H1 (cell line): Measurements from ENCODE around the gene DEFB108B. TPM values are rescaled to one million over a fixed set of nuclear protein-coding genes. Genes with fewer than 3 reads are reported as not detected.
"Not testable (repeated sequence)": the region's sequence is repeated elsewhere in the genome, so short reads cannot be mapped to it uniquely, and the experiment has no call there.

Source experiments
- CTCF ChIA-PET: fragments of 300-600 bp; sonication (Branson Sonifier 250); formaldehyde crosslinking; loops from one replicate; lab custom pipeline; 2021; ENCODE audit not compliant: partially characterized antibody; lab: Charles Lee
- POLR2A ChIA-PET: fragments of 300-600 bp; sonication (Branson Sonifier 250); formaldehyde crosslinking; loops from one replicate; lab custom pipeline; 2021; ENCODE audit warnings: inconsistent platforms; ENCODE audit not compliant: partially characterized antibody; lab: Charles Lee
- DNase-seq, 2 experiments: peaks; one replicate each; pipeline versions ENCODE4 v3.0.0 to v3.0.0-alpha.2; 2010 to 2022; ENCODE audit warnings: low spot score in 2 of 2, low read depth in 1 of 2, mixed read lengths in 1 of 2
- FAIRE-seq: peaks from 2 replicates; lab custom pipeline; 2011; peaks lifted over from hg19 to GRCh38; lab: Jason Lieb, UNC
- H2AFZ ChIP-seq: 2 replicates; pipeline ENCODE4 v1.8.1; 2012; ENCODE audit warnings: low read length, inconsistent platforms
- H2AK5ac ChIP-seq: 2 replicates; pipeline ENCODE4 v1.6.1; 2013; ENCODE audit warnings: low read depth, low read length
- H2BK120ac ChIP-seq: replicated peaks from 2 replicates; pipeline ENCODE3; 2013; ENCODE audit warnings: low read depth, low read length, inconsistent platforms
- H2BK12ac ChIP-seq: 2 replicates; pipeline ENCODE4 v1.6.1; 2013; ENCODE audit warnings: low read depth, low read length
- H2BK15ac ChIP-seq: 2 replicates; pipeline ENCODE4 v1.6.1; 2013; ENCODE audit warnings: low read length
- H2BK20ac ChIP-seq: 2 replicates; pipeline ENCODE4 v1.6.1; 2013; ENCODE audit warnings: low read length
- H2BK5ac ChIP-seq: 2 replicates; pipeline ENCODE4 v1.6.1; 2013; ENCODE audit warnings: low read depth, low read length
- H3K14ac ChIP-seq: 2 replicates; pipeline ENCODE4 v1.6.1; 2013; ENCODE audit warnings: inconsistent platforms; ENCODE audit not compliant: insufficient read length
- H3K18ac ChIP-seq: 2 replicates; pipeline ENCODE4 v1.6.1; 2013; ENCODE audit warnings: low read length; ENCODE audit errors: extremely low read depth
- H3K23ac ChIP-seq: 2 replicates; pipeline ENCODE4 v1.6.1; 2013; ENCODE audit warnings: inconsistent platforms; ENCODE audit not compliant: insufficient read length
- H3K23me2 ChIP-seq: 2 replicates; pipeline ENCODE4 v1.6.1; 2013; ENCODE audit warnings: low read depth, low read length
- H3K27ac ChIP-seq: 2 replicates; pipeline ENCODE4 v1.6.1; 2011; ENCODE audit warnings: low read depth, low read length, inconsistent platforms
- H3K27me3 ChIP-seq, 4 experiments: replicated peaks in 1 of 4; 1 replicate in 1 of 4; 2 replicates in 3 of 4; pipeline versions ENCODE4 v1.6.1 to v1.8.1; 2011 to 2013; ENCODE audit warnings: low read length in 3 of 4, mild to moderate bottlenecking in 3 of 4, inconsistent platforms in 2 of 4, mixed read lengths in 2 of 4, moderate library complexity in 1 of 4; ENCODE audit not compliant: control insufficient read depth in 3 of 4, insufficient read depth in 3 of 4; ENCODE audit errors: extremely low read depth in 1 of 4
- H3K36me3 ChIP-seq, 4 experiments: 2 replicates each; pipeline versions ENCODE4 v1.6.1 to v1.8.1; 2011 to 2013; ENCODE audit warnings: mild to moderate bottlenecking in 4 of 4, low read length in 3 of 4, moderate library complexity in 2 of 4, control low read depth in 1 of 4, inconsistent platforms in 1 of 4; ENCODE audit not compliant: insufficient read depth in 4 of 4, control insufficient read depth in 2 of 4
- H3K4ac ChIP-seq: replicated peaks from 2 replicates; pipeline ENCODE3; 2013; ENCODE audit warnings: low read length, low read depth, mixed read lengths, inconsistent platforms; ENCODE audit not compliant: insufficient read length
- H3K4me1 ChIP-seq, 4 experiments: replicated peaks in 1 of 4; 1 replicate in 1 of 4; 2 replicates in 3 of 4; pipeline versions ENCODE4 v1.6.1 to v1.8.1; 2011 to 2013; ENCODE audit warnings: low read length in 3 of 4, inconsistent platforms in 2 of 4, mixed read lengths in 1 of 4; ENCODE audit not compliant: insufficient read depth in 4 of 4, control insufficient read depth in 3 of 4
- H3K4me2 ChIP-seq, 2 experiments: 2 replicates each; pipeline versions ENCODE4 v1.6.1 to v1.8.1; 2011 to 2013; ENCODE audit warnings: low read depth in 2 of 2, low read length in 2 of 2, control low read depth in 1 of 2, inconsistent platforms in 1 of 2, mild to moderate bottlenecking in 1 of 2; ENCODE audit not compliant: insufficient read depth in 1 of 2
- H3K4me3 ChIP-seq, 4 experiments: fragments of 200-600, 300-600 bp in 1 of 4; sonication (generic), shearing (Covaris generic), sonication (Bioruptor Twin) in 1 of 4; 2 replicates each; pipeline versions ENCODE4 v1.5.1 to v1.8.1; 2011 to 2016; ENCODE audit warnings: low read length in 4 of 4, low read depth in 3 of 4, control low read depth in 2 of 4, inconsistent platforms in 2 of 4, mild to moderate bottlenecking in 2 of 4, mixed read lengths in 1 of 4, moderate library complexity in 1 of 4; ENCODE audit not compliant: insufficient read depth in 2 of 4; ENCODE audit errors: extremely low read depth in 1 of 4
- H3K56ac ChIP-seq: replicated peaks from 2 replicates; pipeline ENCODE3; 2013; ENCODE audit warnings: low read depth, mild to moderate bottlenecking, mixed read lengths, low read length, inconsistent platforms; ENCODE audit not compliant: insufficient read length
- H3K79me1 ChIP-seq: 2 replicates; pipeline ENCODE4 v1.6.1; 2013; ENCODE audit warnings: low read depth, low read length, control low read depth
- H3K79me2 ChIP-seq, 2 experiments: 2 replicates each; pipeline versions ENCODE4 v1.6.1 to v1.8.1; 2012 to 2013; ENCODE audit warnings: low read length in 2 of 2, mild to moderate bottlenecking in 2 of 2, inconsistent platforms in 1 of 2; ENCODE audit not compliant: insufficient read depth in 2 of 2, control insufficient read depth in 1 of 2
- H3K9ac ChIP-seq, 4 experiments: replicated peaks in 1 of 4; 1 replicate in 1 of 4; 2 replicates in 3 of 4; pipeline versions ENCODE4 v1.6.1 to v1.8.1; 2011 to 2013; ENCODE audit warnings: low read depth in 3 of 4, low read length in 3 of 4, control low read depth in 2 of 4, mild to moderate bottlenecking in 2 of 4, moderate library complexity in 2 of 4, inconsistent platforms in 1 of 4; ENCODE audit errors: extremely low read depth in 1 of 4
- H3K9me3 ChIP-seq, 2 experiments: 2 replicates each; pipeline versions ENCODE4 v1.6.1 to v1.8.1; 2012 to 2013; ENCODE audit warnings: mild to moderate bottlenecking in 2 of 2, moderate library complexity in 2 of 2, control low read depth in 1 of 2, inconsistent platforms in 1 of 2, low read depth in 1 of 2, low read length in 1 of 2, mixed read lengths in 1 of 2; ENCODE audit not compliant: insufficient read depth in 2 of 2
- H4K20me1 ChIP-seq, 2 experiments: replicated peaks in 1 of 2; 2 replicates each; pipeline versions ENCODE3 to v1.8.1; 2011 to 2013; ENCODE audit warnings: inconsistent platforms in 2 of 2, low read length in 2 of 2, mild to moderate bottlenecking in 1 of 2; ENCODE audit not compliant: insufficient read depth in 2 of 2, control insufficient read depth in 1 of 2
- H4K5ac ChIP-seq: 2 replicates; pipeline ENCODE4 v1.6.1; 2013; ENCODE audit warnings: low read length, low read depth, mixed read lengths, inconsistent platforms; ENCODE audit not compliant: insufficient read length
- H4K8ac ChIP-seq: 2 replicates; pipeline ENCODE4 v1.8.0; 2013; ENCODE audit warnings: mild to moderate bottlenecking, moderate library complexity, low read length, inconsistent platforms; ENCODE audit not compliant: insufficient read depth; ENCODE audit errors: extremely low read depth
- H4K91ac ChIP-seq: replicated peaks from 2 replicates; pipeline ENCODE3; 2013; ENCODE audit warnings: low read length, mixed read lengths, inconsistent platforms; ENCODE audit not compliant: insufficient read length
- WGBS, 2 experiments: shearing (Covaris generic) in 1 of 2; methylation state at CpG; one replicate each; pipeline versions ENCODE4 v1.1.6 to v1.1.7; 2013 to 2015; ENCODE audit warnings: low lambda C conversion rate in 2 of 2, mixed read lengths in 2 of 2, inconsistent platforms in 1 of 2, low coverage in 1 of 2, missing lambda C conversion rate in 1 of 2; ENCODE audit not compliant: insufficient replicate concordance in 2 of 2, insufficient coverage in 1 of 2, insufficient read length in 1 of 2; ENCODE audit errors: extremely low coverage in 1 of 2, missing lambda C conversion rate in 1 of 2; 5-methylcytosine and 5-hydroxymethylcytosine counted together
- polyA plus RNA-seq, 7 experiments: library from polyadenylated mRNA; depleted of rRNA in 3 of 7; stranded (reverse) in 5 of 7; unstranded in 2 of 7; fragments of >200 nt in 5 of 7; fragments of 200-250 nt in 2 of 7; gene quantifications; 1 replicate in 5 of 7; 2 replicates in 1 of 7; 4 replicates in 1 of 7; pipeline versions ENCODE4 v1.2.1 to v1.2.3, GENCODE V29; 2011 to 2013; ENCODE audit warnings: missing spikeins in 2 of 7, mixed read lengths in 2 of 7
- total RNA-seq: library from RNA; stranded (reverse); fragmentation: NEBNext Ultra II Directional; extraction: Animal tissue kit (Norgen Biotek cat#: 25700); gene quantifications from 2 replicates; pipeline ENCODE4 v1.2.1, GENCODE V29; 2021

The DEFB108B gene
- total and polyA plus RNA-seq, 2 of the 8 experiments (the other 6 are each of a cell fraction or from before 2014, with no cell fraction given), result not detected

DNA sequence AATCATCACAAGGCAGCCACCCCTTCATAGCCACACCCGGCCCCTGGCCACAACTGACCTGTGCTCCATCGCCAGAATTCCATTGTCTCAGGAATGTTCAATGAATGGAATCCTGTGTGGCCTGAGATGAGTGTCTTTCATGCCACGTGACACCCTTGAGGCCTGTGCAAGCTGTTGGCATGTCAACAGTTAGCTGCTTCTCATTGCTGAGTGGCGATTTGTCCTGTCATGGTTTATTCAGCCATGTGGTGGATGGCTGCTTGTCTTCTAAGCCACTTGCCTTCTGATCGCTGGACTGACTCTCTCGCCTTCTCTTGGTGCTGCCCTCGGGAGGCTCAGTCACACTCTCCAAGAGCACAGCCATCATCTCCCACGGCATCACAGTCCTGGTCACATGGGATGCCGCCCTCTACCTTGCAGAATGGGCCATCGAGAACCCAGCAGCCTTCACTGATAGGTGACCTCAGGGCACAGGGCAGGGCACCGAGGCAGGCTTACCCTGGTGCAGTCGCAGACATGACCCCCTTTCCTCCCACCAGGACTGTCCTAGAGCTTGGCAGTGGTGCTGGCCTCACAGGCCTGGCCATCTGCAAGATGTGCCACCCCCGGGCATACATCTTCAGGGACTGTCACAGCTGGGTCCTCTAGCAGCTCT is 38.5 kb upstream of the DEFB108B start:
- H2BK15ac ChIP-seq, H3K27me3 ChIP-seq, H3K4me3 ChIP-seq, H2BK12ac ChIP-seq, H2BK5ac ChIP-seq, H3K9ac ChIP-seq, H3K4ac ChIP-seq, H3K4me1 ChIP-seq, H2BK120ac ChIP-seq, H3K23me2 ChIP-seq, H2BK20ac ChIP-seq, H2AK5ac ChIP-seq, H3K23ac ChIP-seq, H3K79me1 ChIP-seq, H4K91ac ChIP-seq, H3K79me2 ChIP-seq, DNase-seq, H3K9me3 ChIP-seq, H3K14ac ChIP-seq, H3K27ac ChIP-seq, H3K18ac ChIP-seq, FAIRE-seq, CTCF ChIA-PET, H2AFZ ChIP-seq, H4K8ac ChIP-seq, H3K56ac ChIP-seq, H4K20me1 ChIP-seq, H3K36me3 ChIP-seq, POLR2A ChIA-PET, H3K4me2 ChIP-seq, H4K5ac ChIP-seq: not testable (repeated sequence)
- WGBS, 2 experiments, result 91% methylated on average over 13 of the region's 13 CpGs; no CpG with 5 or more reads in 1 of the 2 experiments

GRCh38 chr11:71795236-71795635 is 37.8 kb upstream of the DEFB108B start:
- H2BK15ac ChIP-seq, H2AFZ ChIP-seq, H2AK5ac ChIP-seq, H2BK12ac ChIP-seq, H3K79me2 ChIP-seq, H3K14ac ChIP-seq, H4K8ac ChIP-seq, H2BK5ac ChIP-seq, H3K9ac ChIP-seq, H4K5ac ChIP-seq, FAIRE-seq, H3K4me2 ChIP-seq, H4K20me1 ChIP-seq, H2BK20ac ChIP-seq, H3K18ac ChIP-seq, H2BK120ac ChIP-seq, H3K27ac ChIP-seq, H3K4me3 ChIP-seq, H3K4me1 ChIP-seq, H3K56ac ChIP-seq, H3K9me3 ChIP-seq, CTCF ChIA-PET, H3K23ac ChIP-seq, H3K27me3 ChIP-seq, POLR2A ChIA-PET, H4K91ac ChIP-seq, H3K79me1 ChIP-seq, H3K23me2 ChIP-seq, H3K36me3 ChIP-seq, H3K4ac ChIP-seq: not testable (repeated sequence)
- peak in 1 of 2 experiments; percentile 20 for DNase-seq
- 91% methylated on average over 5 of the region's 5 CpGs; no CpG with 5 or more reads in 1 of the 2 experiments for WGBS, 2 experiments
